WI38 (cell line): ENCODE data around the gene IDI2.

Experiments
- H3K4me3 ChIP-seq: 2 replicates; pipeline ENCODE4 v1.5.1; 2011; ENCODE audit warnings: low read depth, mild to moderate bottlenecking, control low read depth, low read length
- CTCF ChIP-seq: IDR thresholded peaks from 2 replicates; pipeline ENCODE4 v1.5.1; 2012; ENCODE audit warnings: low read depth, mild to moderate bottlenecking, control low read depth, low read length

IDI2 gene

GRCh38 chr10:978826-979421 lies 46.7 kb downstream of the IDI2 start:
- no peak for TF ChIP-seq CTCF
- no peak overlapping the region for H3K4me3 ChIP-seq

DNA sequence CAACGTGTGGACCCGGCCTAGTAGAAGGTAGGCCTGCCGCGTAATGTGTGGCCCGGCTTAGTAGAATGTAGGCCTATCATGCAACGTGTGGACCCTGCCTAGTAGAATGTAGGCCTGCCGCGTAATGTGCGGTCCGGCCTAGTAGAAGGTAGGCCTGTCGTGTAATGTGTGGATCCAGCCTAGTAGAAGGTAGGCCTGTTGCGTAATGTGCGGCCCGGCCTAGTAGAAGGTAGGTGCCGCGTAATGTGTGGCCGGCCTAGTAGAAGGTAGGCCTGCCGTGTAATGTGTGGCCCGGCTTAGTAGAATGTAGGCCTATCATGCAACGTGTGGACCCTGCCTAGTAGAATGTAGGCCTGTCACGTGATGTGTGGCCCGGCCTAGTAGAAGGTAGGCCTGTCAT lies 49.3 kb downstream of the IDI2 start:
- H3K4me3 ChIP-seq, result no peak overlapping the region
- no peak for TF ChIP-seq CTCF

DNA sequence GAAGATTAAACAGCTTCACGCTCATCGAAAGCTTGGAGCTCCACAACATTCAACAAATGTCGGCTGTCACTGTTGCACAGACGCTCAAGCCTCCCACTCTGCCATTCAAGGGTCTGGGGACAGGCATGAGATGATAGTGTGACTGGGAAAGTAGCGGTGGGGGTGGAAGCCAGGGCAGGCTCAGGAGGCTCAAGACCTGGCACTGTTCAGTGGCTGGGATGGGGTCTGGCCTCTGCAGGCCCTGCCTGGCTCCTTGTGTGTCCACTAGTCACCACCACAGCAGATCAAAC lies 50.9 kb downstream of the IDI2 start:
- no peak for TF ChIP-seq CTCF
- no peak overlapping the region for H3K4me3 ChIP-seq

- no peak overlapping the region for H3K4me3 ChIP-seq
- TF ChIP-seq CTCF, result no peak
These were observed 51.4 kb downstream of the IDI2 start for GRCh38 chr10:974038-974784.

DNA sequence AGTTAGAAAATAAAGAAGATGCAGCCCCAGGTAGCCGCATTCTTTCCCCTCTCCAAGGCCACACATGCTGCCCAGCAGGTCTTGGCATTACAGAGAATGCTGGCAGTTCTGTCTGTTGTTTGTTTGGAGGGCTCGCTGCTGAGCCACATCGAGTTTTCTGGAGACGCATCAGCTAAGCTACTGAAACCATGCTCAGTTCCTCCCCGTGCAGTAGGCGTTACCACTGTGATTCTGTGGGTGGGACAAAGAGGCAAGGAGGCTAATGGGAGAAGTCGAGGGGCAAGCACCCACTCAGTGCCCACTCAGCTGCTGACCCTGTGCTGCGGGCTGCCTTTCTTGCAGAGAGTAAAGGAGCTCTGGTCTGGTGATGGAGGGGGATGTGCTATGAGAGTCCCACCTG lies 52.9 kb downstream of the IDI2 start:
- TF ChIP-seq CTCF, result no peak

DNA sequence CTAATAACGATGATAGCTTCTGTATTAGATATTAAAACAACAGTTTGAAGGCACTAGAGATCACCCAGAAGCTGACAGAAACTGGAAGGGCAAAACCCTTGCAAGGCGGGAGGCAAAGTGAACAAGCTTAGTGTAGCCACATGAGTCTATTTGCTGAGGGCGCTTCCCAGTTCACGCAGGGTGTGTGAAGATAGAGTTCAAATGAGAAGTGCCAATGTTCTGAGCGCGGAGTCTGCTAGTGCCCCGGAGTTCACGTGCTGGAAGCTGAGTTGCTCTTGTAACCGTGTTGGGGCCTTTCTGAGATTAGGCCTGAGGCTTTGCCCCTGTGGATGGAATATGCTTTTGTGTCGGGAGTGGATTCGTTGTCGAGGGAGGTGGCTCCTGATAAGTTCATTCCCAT lies 54.0 kb downstream of the IDI2 start:
- TF ChIP-seq CTCF, result no peak
- no peak overlapping the region for H3K4me3 ChIP-seq

More for the DNA sequence above, 52.9 kb downstream of the IDI2 start:
- no peak overlapping the region for H3K4me3 ChIP-seq

GRCh38 chr10:971150-971542 lies 54.5 kb downstream of the IDI2 start:
- H3K4me3 ChIP-seq, result no peak overlapping the region
- TF ChIP-seq CTCF, result no peak
